ENCODE measurements around the gene FBXL16.

GRCh38 chr16:676913-677312 lies 28.7 kb downstream of the FBXL16 start:
- TF ChIP-seq POLR2A (IDR thresholded peaks at IDR 0.05) = no peak
- TF ChIP-seq EP300 (IDR thresholded peaks at IDR 0.05) = no peak
- TF ChIP-seq CTCF (IDR thresholded peaks at IDR 0.05) = no peak

All from suprapubic skin (tissue), 3 donors.